HCT116 (cell line): ENCODE data around the gene AADACL4.

Experiments used
- CTCF ChIP-seq, 3 experiments: fragments of 200-600 bp in 1 of 3; sonication (generic) in 1 of 3; IDR thresholded peaks in 2 of 3; conservative IDR thresholded peaks in 1 of 3; 2 replicates each; pipeline ENCODE4 v1.5.1; 2012 to 2017; ENCODE audit warnings: low read depth in 2 of 3, low read length in 2 of 3, antibody characterized with exemption in 1 of 3, borderline replicate concordance in 1 of 3, control low read depth in 1 of 3, mild to moderate bottlenecking in 1 of 3, mixed read lengths in 1 of 3, mixed run types in 1 of 3, moderate library complexity in 1 of 3; ENCODE audit not compliant: insufficient read depth in 1 of 3
- EZH2 ChIP-seq: fragments of 200-600 bp; sonication (generic); IDR thresholded peaks from 2 replicates; pipeline ENCODE4 v1.6.1; 2017; ENCODE audit warnings: antibody characterized with exemption, mixed run types
- MAX ChIP-seq: IDR thresholded peaks from 2 replicates; pipeline ENCODE4 v1.6.1; 2012
- RAD21 ChIP-seq: IDR thresholded peaks from 2 replicates; pipeline ENCODE4 v1.6.1; 2012; ENCODE audit warnings: low read depth, mild to moderate bottlenecking
- REST ChIP-seq: IDR thresholded peaks from 2 replicates; pipeline ENCODE4 v1.6.1; 2012; ENCODE audit warnings: low read depth

GRCh38 chr1:12617511-12617900, 26.4 kb upstream of the AADACL4 start:
- TF ChIP-seq CTCF (IDR thresholded peaks at IDR 0.05 in 2 of 3, conservative IDR thresholded peaks at IDR 0.05 in 1 of 3; ENCODE audit: borderline replicate concordance in 1 of 3, insufficient read depth in 1 of 3, low read depth in 2 of 3, low read length in 2 of 3), result no peak
- no peak for TF ChIP-seq REST
- no peak for TF ChIP-seq MAX
- no peak for TF ChIP-seq EZH2
- no peak for TF ChIP-seq RAD21
